GM12891 (cell line): ENCODE results near the gene PPP1R13B.

Experiments
- DNase-seq: peaks from one replicate; pipeline ENCODE4 v3.0.0; 2011; ENCODE audit warnings: low spot score; ENCODE audit not compliant: insufficient read length
- FAIRE-seq: peaks from 2 replicates; lab custom pipeline; 2011; peaks lifted over from hg19 to GRCh38; lab: Jason Lieb, UNC
- PAX5 ChIP-seq: IDR thresholded peaks from 2 replicates; pipeline ENCODE4 v1.6.1; 2011; ENCODE audit warnings: low read length, moderate library complexity, mild to moderate bottlenecking; ENCODE audit not compliant: insufficient read depth, severe bottlenecking
- POLR2A ChIP-seq: IDR thresholded peaks from 2 replicates; pipeline ENCODE4 v1.6.1; 2011; ENCODE audit warnings: low read depth, low read length, control low read depth
- POLR2AphosphoS5 ChIP-seq: IDR thresholded peaks from 2 replicates; pipeline ENCODE4 v1.6.1; 2011; ENCODE audit warnings: low read depth, low read length, control low read depth
- POU2F2 ChIP-seq: IDR thresholded peaks from 2 replicates; pipeline ENCODE4 v1.6.1; 2011; ENCODE audit warnings: low read depth, mild to moderate bottlenecking, control low read depth, low read length, moderate library complexity
- SPI1 ChIP-seq: IDR thresholded peaks from 2 replicates; pipeline ENCODE4 v1.6.1; 2011; ENCODE audit warnings: low read depth, low read length, control low read depth
- TAF1 ChIP-seq: IDR thresholded peaks from 2 replicates; pipeline ENCODE4 v1.6.1; 2011; ENCODE audit warnings: low read depth, low read length, control low read depth

The PPP1R13B gene

DNA sequence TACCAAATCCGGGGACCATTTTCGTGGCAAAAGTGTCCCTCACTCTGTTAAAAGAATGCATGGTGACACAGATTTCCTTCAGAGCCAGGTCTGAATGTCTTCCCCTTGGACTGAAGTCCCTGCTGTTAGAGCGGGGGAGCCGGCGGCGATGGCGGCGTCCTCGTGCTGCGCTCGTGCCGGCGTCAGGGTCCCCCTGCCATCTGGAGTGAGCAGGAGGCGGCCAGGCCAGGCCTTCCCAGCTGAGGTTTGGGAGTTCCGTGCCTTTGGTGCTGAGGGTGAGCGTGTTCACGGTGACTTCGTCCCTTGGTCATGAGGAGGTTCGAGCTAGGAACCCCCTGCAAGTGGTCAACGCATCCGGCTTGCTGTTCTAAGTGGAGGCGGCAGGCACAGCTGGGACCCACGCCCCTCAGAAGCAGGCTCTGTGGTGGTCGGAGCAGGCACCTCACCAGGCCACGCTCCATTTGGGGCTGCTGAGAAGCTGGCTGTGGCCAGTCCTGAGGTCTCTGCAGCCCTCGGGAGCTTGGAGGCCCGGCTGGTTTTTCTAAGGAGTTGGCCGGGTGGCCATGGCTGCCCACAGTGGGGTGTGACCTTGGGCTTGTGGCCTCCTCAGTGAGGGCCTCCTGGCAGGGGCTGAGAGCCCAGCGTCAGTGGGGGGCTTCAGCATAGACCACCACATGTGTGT is 122.2 kb downstream of the PPP1R13B start:
- FAIRE-seq: no peak
- DNase-seq: no peak
- TF ChIP-seq POU2F2: no peak
- TF ChIP-seq TAF1: no peak
- TF ChIP-seq POLR2A: no peak
- no peak for TF ChIP-seq POLR2AphosphoS5
- no peak for TF ChIP-seq SPI1
- no peak for TF ChIP-seq PAX5

GRCh38 chr14:103724116-103724515 is 123.3 kb downstream of the PPP1R13B start:
- DNase-seq: no peak
- no peak for FAIRE-seq
- TF ChIP-seq POLR2AphosphoS5 (no peak), POLR2A (no peak), PAX5 (no peak), TAF1 (no peak), SPI1 (no peak), POU2F2 (no peak)

GRCh38 chr14:103723748-103724081 is 123.7 kb downstream of the PPP1R13B start:
- no peak for FAIRE-seq
- no peak for TF ChIP-seq POLR2A
- no peak for TF ChIP-seq SPI1
- TF ChIP-seq POU2F2: no peak
- TF ChIP-seq POLR2AphosphoS5: no peak
- TF ChIP-seq PAX5: no peak
- TF ChIP-seq TAF1: no peak
- no peak for DNase-seq

- FAIRE-seq (no peak), DNase-seq (no peak)
- no peak for TF ChIP-seq SPI1
- no peak for TF ChIP-seq PAX5
- TF ChIP-seq POU2F2: no peak
- no peak for TF ChIP-seq POLR2AphosphoS5
- no peak for TF ChIP-seq POLR2A
- TF ChIP-seq TAF1: no peak
Measured at GRCh38 chr14:103721334-103722120, 125.8 kb downstream of the PPP1R13B start.

GRCh38 chr14:103719751-103720150 is 127.6 kb downstream of the PPP1R13B start:
- no peak for TF ChIP-seq TAF1
- TF ChIP-seq POLR2A: no peak
- TF ChIP-seq POLR2AphosphoS5: no peak
- TF ChIP-seq SPI1: no peak
- no peak for TF ChIP-seq PAX5
- TF ChIP-seq POU2F2: no peak
- no peak for FAIRE-seq
- DNase-seq: no peak

DNA sequence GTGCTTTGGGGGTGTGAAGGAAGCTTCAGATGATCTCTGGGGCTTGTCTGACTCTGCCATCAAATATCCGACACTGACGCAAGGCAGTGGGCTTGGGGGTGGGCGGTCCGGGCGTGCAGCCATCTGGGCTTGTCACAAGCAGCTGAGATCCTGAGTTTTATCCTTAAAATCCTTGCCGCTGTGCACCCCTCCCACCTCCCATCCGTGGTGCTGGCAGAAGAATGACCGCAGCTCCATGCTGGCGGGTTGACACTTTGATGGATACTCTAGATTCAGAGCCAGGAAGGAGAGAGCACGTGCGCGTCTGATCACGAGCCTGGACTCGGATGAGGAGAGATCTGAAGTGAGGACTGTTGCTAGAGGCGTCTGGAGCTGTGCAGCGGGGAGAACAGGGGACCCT is 128.8 kb downstream of the PPP1R13B start:
- FAIRE-seq (no peak), DNase-seq (no peak)
- no peak for TF ChIP-seq POLR2AphosphoS5
- TF ChIP-seq SPI1: no peak
- no peak for TF ChIP-seq PAX5
- TF ChIP-seq TAF1: no peak
- no peak for TF ChIP-seq POU2F2

DNA sequence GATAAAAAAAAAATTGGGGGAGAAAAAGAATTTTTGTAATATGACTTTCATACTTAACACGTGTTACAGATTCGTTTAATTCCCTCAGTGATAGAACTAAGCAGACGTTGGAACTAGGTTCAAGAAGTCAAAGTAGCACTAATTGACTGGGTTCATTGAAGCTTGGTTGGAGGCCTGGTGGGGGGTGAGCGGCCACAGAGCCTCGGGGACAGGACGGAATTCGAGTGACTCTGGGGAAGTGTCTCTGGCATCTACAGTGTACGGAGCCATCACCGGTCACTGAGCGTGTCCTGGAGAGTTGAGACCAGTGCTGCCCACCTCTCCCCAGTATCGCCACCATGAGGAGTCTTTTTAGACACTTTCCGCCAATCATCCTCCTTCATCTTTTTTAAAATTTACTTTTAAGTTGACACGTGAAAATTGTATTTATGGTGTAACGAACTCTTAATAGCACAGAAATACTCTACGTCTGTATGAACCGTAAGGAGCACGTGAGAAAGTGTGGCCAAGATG is 130.4 kb downstream of the PPP1R13B start:
- peak; percentile 43 for FAIRE-seq
- TF ChIP-seq PAX5 (no peak), SPI1 (no peak), TAF1 (no peak), POU2F2 (no peak)
- DNase-seq: no peak

- DNase-seq (peak; percentile 54), FAIRE-seq (peak; percentile 28)
- TF ChIP-seq SPI1: no peak
- TF ChIP-seq TAF1: no peak
- TF ChIP-seq POU2F2: no peak
- TF ChIP-seq PAX5: no peak
- no peak for TF ChIP-seq POLR2A
- no peak for TF ChIP-seq POLR2AphosphoS5
Measured at GRCh38 chr14:103716091-103716801, 131.1 kb downstream of the PPP1R13B start.
